GM23338 (cell line): ENCODE data around the gene FXYD2. TPM values are rescaled to one million over a fixed set of nuclear protein-coding genes. Genes with fewer than 3 reads are reported as not detected.

Experiments used
- ATAC-seq: fragments of 200-7000 bp; cut with Tn5 transposase; 3 replicates; pipeline ENCODE4 v1.9.1; 2020
- DNase-seq: peaks from one replicate; pipeline ENCODE4 v3.0.0-alpha.2; 2015; ENCODE audit warnings: low spot score
- H2AFZ ChIP-seq: fragments of 200-600 bp; sonication (generic); 2 replicates; pipeline ENCODE4 v1.8.0; 2016; ENCODE audit warnings: antibody characterized with exemption, mild to moderate bottlenecking, moderate library complexity
- H3F3A ChIP-seq: fragments of 200-600 bp; sonication (generic); replicated peaks from 2 replicates; pipeline ENCODE4 v1.8.0; 2017; ENCODE audit warnings: antibody characterized with exemption, mixed run types, low read depth
- H3K27ac ChIP-seq: fragments of 200-600 bp; sonication (generic); 2 replicates; pipeline ENCODE4 v1.6.1; 2016; ENCODE audit warnings: low read depth
- H3K27me3 ChIP-seq: fragments of 200-600 bp; sonication (generic); 2 replicates; pipeline ENCODE4 v1.8.0; 2016; ENCODE audit warnings: mild to moderate bottlenecking, mixed run types, moderate library complexity; ENCODE audit not compliant: insufficient read depth
- H3K36me3 ChIP-seq: fragments of 200-600 bp; sonication (generic); 2 replicates; pipeline ENCODE4 v1.8.0; 2016; ENCODE audit warnings: mild to moderate bottlenecking; ENCODE audit not compliant: insufficient read depth
- H3K4me1 ChIP-seq: fragments of 200-600 bp; sonication (generic); 2 replicates; pipeline ENCODE4 v1.8.0; 2016; ENCODE audit warnings: mild to moderate bottlenecking, moderate library complexity; ENCODE audit not compliant: insufficient read depth
- H3K4me2 ChIP-seq: fragments of 200-600 bp; sonication (generic); 2 replicates; pipeline ENCODE4 v1.7.1; 2017; ENCODE audit warnings: mixed run types
- H3K4me3 ChIP-seq: fragments of 200-600 bp; sonication (generic); 2 replicates; pipeline ENCODE4 v1.6.1; 2016; ENCODE audit warnings: mixed run types
- H3K79me2 ChIP-seq: fragments of 200-600 bp; sonication (generic); replicated peaks from 2 replicates; pipeline ENCODE4 v1.8.0; 2017; ENCODE audit warnings: mild to moderate bottlenecking; ENCODE audit not compliant: insufficient read depth
- H3K9me2 ChIP-seq: fragments of 200-600 bp; sonication (generic); 2 replicates; pipeline ENCODE4 v1.8.0; 2017; ENCODE audit not compliant: insufficient read depth
- H4K20me1 ChIP-seq: fragments of 200-600 bp; sonication (generic); replicated peaks from 2 replicates; pipeline ENCODE4 v1.8.0; 2017; ENCODE audit warnings: mild to moderate bottlenecking; ENCODE audit not compliant: insufficient read depth
- H3K27ac Mint-ChIP-seq: 2 replicates; pipeline ENCODE4 v1.8.0; 2020; ENCODE audit warnings: inconsistent platforms, mild to moderate bottlenecking, moderate library complexity, mixed read lengths
- H3K27me3 Mint-ChIP-seq: 3 replicates; pipeline ENCODE4 v1.8.0; 2022; ENCODE audit warnings: low read depth, mild to moderate bottlenecking, moderate library complexity, mixed read lengths, inconsistent platforms; ENCODE audit not compliant: insufficient read depth, poor library complexity
- H3K36me3 Mint-ChIP-seq: 3 replicates; pipeline ENCODE4 v1.8.0; 2021; ENCODE audit warnings: low read depth, mild to moderate bottlenecking, inconsistent platforms, moderate library complexity, mixed read lengths
- H3K4me1 Mint-ChIP-seq: 3 replicates; pipeline ENCODE4 v1.8.0; 2020; ENCODE audit warnings: mild to moderate bottlenecking, inconsistent platforms, mixed read lengths
- H3K4me3 Mint-ChIP-seq: 3 replicates; pipeline ENCODE4 v1.8.0; 2021; ENCODE audit warnings: moderate library complexity, mild to moderate bottlenecking, inconsistent platforms, mixed read lengths
- H3K9me3 Mint-ChIP-seq: 3 replicates; pipeline ENCODE4 v1.8.0; 2020; ENCODE audit warnings: moderate library complexity, mild to moderate bottlenecking, inconsistent platforms, mixed read lengths
- EZH2 ChIP-seq: fragments of 200-600 bp; sonication (generic); IDR thresholded peaks from one replicate; pipeline ENCODE4 v1.8.0; 2017; ENCODE audit warnings: antibody characterized with exemption, mild to moderate bottlenecking, low read depth; ENCODE audit not compliant: unreplicated experiment
- EZH2phosphoT487 ChIP-seq: fragments of 200-600 bp; sonication (generic); IDR thresholded peaks from one replicate; pipeline ENCODE4 v1.8.1; 2018; ENCODE audit warnings: antibody characterized with exemption; ENCODE audit not compliant: unreplicated experiment
- JUNB ChIP-seq: IDR thresholded peaks from one replicate; pipeline ENCODE4 v1.6.1; 2016; ENCODE audit warnings: antibody characterized with exemption; ENCODE audit not compliant: unreplicated experiment
- NANOG ChIP-seq: IDR thresholded peaks from 2 replicates; pipeline ENCODE4 v1.6.1; 2016; ENCODE audit warnings: antibody characterized with exemption, borderline replicate concordance
- POLR2AphosphoS5 ChIP-seq: IDR thresholded peaks from 2 replicates; pipeline ENCODE4 v1.6.1; 2016; ENCODE audit warnings: antibody characterized with exemption, low read depth
- STAT1 ChIP-seq: IDR thresholded peaks from one replicate; pipeline ENCODE4 v1.6.1; 2016; ENCODE audit warnings: antibody characterized with exemption; ENCODE audit not compliant: unreplicated experiment
- ZNF114 ChIP-seq: fragments of 250-450 bp; sonication (Bioruptor Pico); IDR thresholded peaks from 2 replicates; pipeline ENCODE4 v1.5.0; 2020; ENCODE audit warnings: mild to moderate bottlenecking, moderate library complexity
- ZNF331 ChIP-seq: fragments of 250-450 bp; sonication (Bioruptor Pico); IDR thresholded peaks from 2 replicates; pipeline ENCODE4 v1.5.0; 2020; ENCODE audit warnings: low read depth, mild to moderate bottlenecking, moderate library complexity
- polyA plus RNA-seq: library from polyadenylated mRNA; unstranded; fragments of >200 nt; fragmentation: Nextera tagmentation; extraction: Ambion mirVana; gene quantifications from 2 replicates; pipeline ENCODE4 v1.2.1, GENCODE V29; 2016
- total RNA-seq: library from RNA; depleted of rRNA; stranded (reverse); fragments of >200 nt; shearing (Covaris generic); gene quantifications from 2 replicates; pipeline ENCODE4 v1.2.3, GENCODE V29; 2014
- TF ChIP-seq, protein P1 (sequence below), 2 experiments: fragments of 200-600 bp in 1 of 2; sonication (generic) in 1 of 2; conservative IDR thresholded peaks; 2 replicates each; pipeline versions ENCODE4 v1.5.1 to v1.6.1; 2016 to 2017; ENCODE audit warnings: antibody characterized with exemption in 2 of 2, low read depth in 2 of 2, mild to moderate bottlenecking in 2 of 2, moderate library complexity in 1 of 2
- TF ChIP-seq, protein P2 (sequence below): IDR thresholded peaks from 2 replicates; pipeline ENCODE4 v1.6.1; 2016; ENCODE audit warnings: antibody characterized with exemption

FXYD2 gene
- total and polyA plus RNA-seq, 2 experiments from 2014 or later: 0.59 to 1.4 TPM

DNA sequence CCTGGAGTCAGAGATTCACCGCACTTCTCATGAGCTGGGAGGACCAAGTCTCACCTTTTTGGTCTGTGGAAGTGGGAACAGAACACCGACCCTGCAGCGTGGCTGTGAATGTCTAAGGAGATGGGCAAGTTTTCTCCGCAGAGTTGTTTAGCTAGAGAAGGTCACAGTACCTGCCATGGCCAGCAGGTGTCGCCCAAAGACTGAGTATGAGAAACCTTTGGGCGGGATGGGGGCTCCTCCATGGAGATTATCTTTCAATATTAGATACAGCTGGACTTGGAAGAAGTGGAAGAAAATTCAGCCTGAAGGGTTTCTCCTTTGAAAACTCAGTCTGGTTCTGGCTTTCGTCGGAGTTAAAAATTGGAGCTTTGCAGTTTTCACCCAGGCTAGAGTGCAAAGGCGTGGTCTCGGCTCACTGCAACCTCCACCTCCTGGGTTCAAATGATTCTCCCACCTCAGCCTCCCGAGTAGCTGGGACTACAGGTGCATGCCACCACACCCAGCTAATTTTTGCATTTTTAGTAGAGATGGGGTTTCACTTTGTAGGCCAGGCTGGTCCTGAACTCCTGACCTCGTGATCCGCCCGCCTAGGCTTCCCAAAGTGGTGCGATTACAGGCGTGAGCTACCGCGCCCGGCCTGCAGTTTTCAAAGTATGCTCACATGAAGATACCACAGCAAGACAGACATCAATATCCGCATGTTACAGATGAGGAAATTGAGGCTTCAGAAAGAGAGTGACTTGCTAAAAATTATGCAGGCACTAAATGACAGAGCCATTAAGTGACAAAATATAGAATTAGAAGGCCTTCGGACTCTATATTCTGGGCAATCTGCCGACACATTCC is 16.8 kb downstream of the FXYD2 start:
- Mint-ChIP-seq H3K36me3 (no peaks in the 10 kb centered on the region; the same call in 2 of the 3 replicates), H3K9me3 (no peaks in the 10 kb centered on the region), H3K4me1 (peaks cover 3% of the 10 kb centered on the region; the same call in 1 of the 3 replicates), H3K27me3 (peaks cover 1% of the 10 kb centered on the region), H3K4me3 (no peak overlapping the region), H3K27ac (no peak overlapping the region)
- ATAC-seq (peak; percentile 70), DNase-seq (peak; percentile 84)
- TF ChIP-seq EZH2phosphoT487: no peak
- TF ChIP-seq STAT1: no peak
- TF ChIP-seq, protein P1, sequence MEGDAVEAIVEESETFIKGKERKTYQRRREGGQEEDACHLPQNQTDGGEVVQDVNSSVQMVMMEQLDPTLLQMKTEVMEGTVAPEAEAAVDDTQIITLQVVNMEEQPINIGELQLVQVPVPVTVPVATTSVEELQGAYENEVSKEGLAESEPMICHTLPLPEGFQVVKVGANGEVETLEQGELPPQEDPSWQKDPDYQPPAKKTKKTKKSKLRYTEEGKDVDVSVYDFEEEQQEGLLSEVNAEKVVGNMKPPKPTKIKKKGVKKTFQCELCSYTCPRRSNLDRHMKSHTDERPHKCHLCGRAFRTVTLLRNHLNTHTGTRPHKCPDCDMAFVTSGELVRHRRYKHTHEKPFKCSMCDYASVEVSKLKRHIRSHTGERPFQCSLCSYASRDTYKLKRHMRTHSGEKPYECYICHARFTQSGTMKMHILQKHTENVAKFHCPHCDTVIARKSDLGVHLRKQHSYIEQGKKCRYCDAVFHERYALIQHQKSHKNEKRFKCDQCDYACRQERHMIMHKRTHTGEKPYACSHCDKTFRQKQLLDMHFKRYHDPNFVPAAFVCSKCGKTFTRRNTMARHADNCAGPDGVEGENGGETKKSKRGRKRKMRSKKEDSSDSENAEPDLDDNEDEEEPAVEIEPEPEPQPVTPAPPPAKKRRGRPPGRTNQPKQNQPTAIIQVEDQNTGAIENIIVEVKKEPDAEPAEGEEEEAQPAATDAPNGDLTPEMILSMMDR (conservative IDR thresholded peaks at IDR 0.05; ENCODE audit: low read depth in 2 of 2): peak; percentile 85 to 91
- TF ChIP-seq JUNB: no peak
- TF ChIP-seq ZNF114 (CRISPR knock-in tag): no peak
- TF ChIP-seq EZH2: no peak
- no peak overlapping the region for H3K4me3 ChIP-seq
- no peaks in the 10 kb centered on the region for H4K20me1 ChIP-seq
- H3F3A ChIP-seq: no peaks in the 10 kb centered on the region
- no peak overlapping the region for H3K27ac ChIP-seq
- no peaks in the 10 kb centered on the region for H3K9me2 ChIP-seq
- H3K4me1 ChIP-seq: 0 out of 2 replicates have a peak, but pooled peaks cover 3% of the 10 kb centered on the region
- no peaks in the 10 kb centered on the region for H3K36me3 ChIP-seq
- H3K4me2 ChIP-seq: no peak overlapping the region
- H3K79me2 ChIP-seq: no peaks in the 10 kb centered on the region
- 0 out of 2 replicates have a peak, but pooled peaks cover 4% of the 10 kb centered on the region for H3K27me3 ChIP-seq
- no peak overlapping the region for H2AFZ ChIP-seq

DNA sequence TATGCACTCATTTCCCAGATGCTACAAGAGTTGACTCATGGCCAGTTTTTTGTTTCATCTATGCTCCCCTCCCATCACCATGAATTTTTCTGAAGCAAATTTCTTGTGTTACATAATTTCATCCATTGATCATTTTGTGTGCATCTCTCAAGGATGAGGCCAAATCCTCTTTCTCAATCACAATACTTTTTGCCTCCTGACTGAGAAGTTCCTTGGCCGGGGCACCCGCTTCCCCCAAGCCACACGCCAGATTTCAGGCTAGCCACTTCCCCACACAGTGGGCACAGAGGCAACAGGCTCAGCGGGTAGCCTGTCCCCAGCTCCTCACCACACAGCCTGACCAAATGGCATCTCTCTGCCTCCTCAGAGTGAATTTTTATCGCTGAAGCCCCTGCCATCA is 17.7 kb downstream of the FXYD2 start:
- Mint-ChIP-seq H3K27ac (no peak overlapping the region), H3K4me3 (no peak overlapping the region), H3K4me1 (peaks cover 3% of the 10 kb centered on the region; the same call in 1 of the 3 replicates), H3K36me3 (no peaks in the 10 kb centered on the region; the same call in 2 of the 3 replicates), H3K27me3 (peaks cover 1% of the 10 kb centered on the region), H3K9me3 (no peaks in the 10 kb centered on the region)
- Histone ChIP-seq H3K9me2 (no peaks in the 10 kb centered on the region), H3K36me3 (no peaks in the 10 kb centered on the region), H3K4me2 (no peak overlapping the region), H2AFZ (no peak overlapping the region), H4K20me1 (no peaks in the 10 kb centered on the region), H3K79me2 (no peaks in the 10 kb centered on the region), H3F3A (no peaks in the 10 kb centered on the region), H3K27me3 (0 out of 2 replicates have a peak, but pooled peaks cover 4% of the 10 kb centered on the region), H3K27ac (no peak overlapping the region), H3K4me3 (no peak overlapping the region), H3K4me1 (0 out of 2 replicates have a peak, but pooled peaks cover 3% of the 10 kb centered on the region)
- ATAC-seq (no peak), DNase-seq (no peak)
- TF ChIP-seq ZNF114 (CRISPR knock-in tag): no peak
- TF ChIP-seq, protein P1 (conservative IDR thresholded peaks at IDR 0.05; ENCODE audit: low read depth in 2 of 2): no peak
- no peak for TF ChIP-seq POLR2AphosphoS5
- TF ChIP-seq NANOG: no peak
- no peak for TF ChIP-seq ZNF331
- TF ChIP-seq, protein P2, sequence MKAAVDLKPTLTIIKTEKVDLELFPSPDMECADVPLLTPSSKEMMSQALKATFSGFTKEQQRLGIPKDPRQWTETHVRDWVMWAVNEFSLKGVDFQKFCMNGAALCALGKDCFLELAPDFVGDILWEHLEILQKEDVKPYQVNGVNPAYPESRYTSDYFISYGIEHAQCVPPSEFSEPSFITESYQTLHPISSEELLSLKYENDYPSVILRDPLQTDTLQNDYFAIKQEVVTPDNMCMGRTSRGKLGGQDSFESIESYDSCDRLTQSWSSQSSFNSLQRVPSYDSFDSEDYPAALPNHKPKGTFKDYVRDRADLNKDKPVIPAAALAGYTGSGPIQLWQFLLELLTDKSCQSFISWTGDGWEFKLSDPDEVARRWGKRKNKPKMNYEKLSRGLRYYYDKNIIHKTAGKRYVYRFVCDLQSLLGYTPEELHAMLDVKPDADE: no peak
- TF ChIP-seq EZH2phosphoT487: no peak
